ENCODE data around the gene DOCK8.

GRCh38 chr9:462606-463005 is 247.9 kb downstream of the DOCK8 start:
- TF ChIP-seq CTCF (conservative IDR thresholded peaks at IDR 0.05) = no peak
- no peak for TF ChIP-seq ZFX (IDR thresholded peaks at IDR 0.05)

All from C4-2B (cell line).